CD4-positive, alpha-beta T cell (primary cell): ENCODE data around the gene AKAP17A. TPM values are rescaled to one million over a fixed set of nuclear protein-coding genes. Genes with fewer than 3 reads are reported as not detected.

Source experiments
- ATAC-seq: fragments of 200-7000 bp; cut with Tn5 transposase; one replicate; pipeline ENCODE4 v1.10.0; 2022; ENCODE audit warnings: mild to moderate bottlenecking; ENCODE audit not compliant: poor library complexity
- CTCF ChIA-PET: fragments of 350-600 bp; sonication (Branson Sonifier 250); formaldehyde crosslinking; loops from one replicate; lab custom pipeline; 2021; ENCODE audit warnings: antibody characterized with exemption, inconsistent platforms; lab: Charles Lee
- POLR2A ChIA-PET: fragments of 350-600 bp; sonication (Branson Sonifier 250); formaldehyde crosslinking; loops from one replicate; lab custom pipeline; 2021; ENCODE audit warnings: antibody characterized with exemption, inconsistent platforms; lab: Charles Lee
- DNase-seq, 14 experiments: peaks; one replicate each; pipeline ENCODE4 v3.0.0-alpha.2; 2013 to 2020; ENCODE audit warnings: mixed read lengths in 2 of 14
- H3K27ac ChIP-seq, 2 donors: one replicate each; pipeline versions ENCODE4 v1.5.1 to v1.7.0; 2013; ENCODE audit warnings: low read length in 2 of 2, low read depth in 1 of 2, mild to moderate bottlenecking in 1 of 2
- H3K27me3 ChIP-seq, 2 experiments: 1 replicate in 1 of 2; 2 replicates in 1 of 2; pipeline versions ENCODE4 v1.6.1 to v1.7.0; 2013; ENCODE audit warnings: low read length in 2 of 2, control low read depth in 1 of 2, mild to moderate bottlenecking in 1 of 2, moderate library complexity in 1 of 2; ENCODE audit not compliant: insufficient read depth in 2 of 2, control insufficient read depth in 1 of 2
- H3K36me3 ChIP-seq: one replicate; pipeline ENCODE4 v1.6.1; 2013; ENCODE audit warnings: low read length, control low read depth; ENCODE audit not compliant: insufficient read depth
- H3K4me1 ChIP-seq: one replicate; pipeline ENCODE4 v1.6.1; 2013; ENCODE audit warnings: low read length, control low read depth; ENCODE audit not compliant: insufficient read depth
- H3K4me3 ChIP-seq: one replicate; pipeline ENCODE4 v1.5.1; 2013; ENCODE audit warnings: mild to moderate bottlenecking, low read length, moderate library complexity
- H3K9me3 ChIP-seq, 2 experiments: 1 replicate in 1 of 2; 2 replicates in 1 of 2; pipeline versions ENCODE4 v1.6.1 to v1.7.0; 2013; ENCODE audit warnings: low read length in 2 of 2, mild to moderate bottlenecking in 2 of 2, control low read depth in 1 of 2, moderate library complexity in 1 of 2; ENCODE audit not compliant: control insufficient read depth in 1 of 2, insufficient read depth in 1 of 2
- H3K27ac Mint-ChIP-seq: one replicate; pipeline ENCODE4 v1.8.0; 2020; ENCODE audit warnings: mixed read lengths
- H3K27me3 Mint-ChIP-seq: one replicate; pipeline ENCODE4 v1.8.0; 2021; ENCODE audit warnings: mixed read lengths
- H3K36me3 Mint-ChIP-seq: one replicate; pipeline ENCODE4 v1.8.0; 2021; ENCODE audit warnings: low read depth, mixed read lengths
- H3K4me1 Mint-ChIP-seq: one replicate; pipeline ENCODE4 v1.8.0; 2021; ENCODE audit warnings: low read depth, mixed read lengths
- H3K4me3 Mint-ChIP-seq: one replicate; pipeline ENCODE4 v1.8.0; 2020; ENCODE audit warnings: mild to moderate bottlenecking, mixed read lengths
- H3K9me3 Mint-ChIP-seq: one replicate; pipeline ENCODE4 v1.8.0; 2020; ENCODE audit warnings: mixed read lengths
- intact Hi-C, 2 experiments: fragments of 100-400 bp; cut with DNase I in 1 of 2; cut with micrococcal nuclease in 1 of 2; formaldehyde crosslinking; loops; one replicate each; pipeline versions ENCODE4 v1.15.1 to v1.9.0; 2023 to 2025; cut with DNase I, micrococcal nuclease
- total RNA-seq, 174 experiments: library from RNA in 2 of 174; stranded (reverse) in 2 of 174; gene quantifications; one replicate each; pipeline ENCODE4 v1.2.3 and lab custom pipeline; 2021 to 2026
- TF ChIP-seq, protein P1 (sequence below): fragments of 200-600 bp; IDR thresholded peaks from one replicate; pipeline ENCODE4 v1.8.0; 2022; ENCODE audit warnings: antibody characterized with exemption, mild to moderate bottlenecking

Gene AKAP17A
- total RNA-seq, 2 experiments from 2014 or later = 143 to 149 TPM

DNA sequence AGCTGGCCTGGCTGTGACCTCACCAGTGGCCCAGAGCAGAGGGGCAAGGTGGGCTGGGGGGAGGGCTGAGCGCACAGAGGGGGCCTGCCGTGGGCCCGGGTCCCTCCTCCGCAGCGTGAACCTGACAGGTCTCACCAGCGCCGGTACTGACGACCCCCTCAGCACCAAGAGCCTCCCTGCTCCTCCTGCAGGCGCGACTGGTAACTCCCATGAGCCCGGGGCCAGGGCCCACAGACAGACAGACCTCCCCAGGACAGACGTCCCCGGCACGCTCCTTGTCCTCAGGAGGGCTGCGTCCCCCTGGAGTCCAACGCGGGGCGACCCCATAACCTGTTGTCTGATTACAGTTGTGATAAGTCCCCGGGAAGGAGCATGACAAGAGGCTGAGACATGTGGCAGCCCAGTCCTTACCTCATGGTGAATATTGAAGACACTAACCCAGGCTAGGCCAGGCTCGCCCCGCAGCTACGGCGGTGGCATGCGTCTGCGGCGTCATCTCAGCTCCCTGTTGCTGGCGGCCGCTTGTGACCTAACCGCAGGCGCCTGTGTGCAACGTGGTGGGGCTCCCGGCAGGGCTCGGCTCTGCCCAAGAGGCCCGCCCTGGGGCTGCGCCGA is 8.5 kb downstream of the AKAP17A start:
- CTCF ChIA-PET = no interaction called here
- Histone ChIP-seq H3K27me3 (no peaks in the 10 kb centered on the region), H3K9me3 (peaks cover 0 to 14% of the 10 kb centered on the region in 2 experiments), H3K4me1 (peaks cover 20% of the 10 kb centered on the region), H3K4me3 (no peak overlapping the region), H3K27ac (no peak overlapping the region), H3K36me3 (peaks cover 81% of the 10 kb centered on the region)
- Mint-ChIP-seq H3K27me3 (no peaks in the 10 kb centered on the region), H3K27ac (no peak overlapping the region), H3K9me3 (no peaks in the 10 kb centered on the region), H3K36me3 (peaks cover 88% of the 10 kb centered on the region), H3K4me3 (no peak overlapping the region), H3K4me1 (peaks cover 10% of the 10 kb centered on the region)
- intact Hi-C loops = loop anchor here in 1 of 2 experiments (10.0 kb wide), 1 partner anchor 355 kb away; no protein-coding TSS in a partner anchor
- POLR2A ChIA-PET = no interaction called here
- TF ChIP-seq, protein P1, sequence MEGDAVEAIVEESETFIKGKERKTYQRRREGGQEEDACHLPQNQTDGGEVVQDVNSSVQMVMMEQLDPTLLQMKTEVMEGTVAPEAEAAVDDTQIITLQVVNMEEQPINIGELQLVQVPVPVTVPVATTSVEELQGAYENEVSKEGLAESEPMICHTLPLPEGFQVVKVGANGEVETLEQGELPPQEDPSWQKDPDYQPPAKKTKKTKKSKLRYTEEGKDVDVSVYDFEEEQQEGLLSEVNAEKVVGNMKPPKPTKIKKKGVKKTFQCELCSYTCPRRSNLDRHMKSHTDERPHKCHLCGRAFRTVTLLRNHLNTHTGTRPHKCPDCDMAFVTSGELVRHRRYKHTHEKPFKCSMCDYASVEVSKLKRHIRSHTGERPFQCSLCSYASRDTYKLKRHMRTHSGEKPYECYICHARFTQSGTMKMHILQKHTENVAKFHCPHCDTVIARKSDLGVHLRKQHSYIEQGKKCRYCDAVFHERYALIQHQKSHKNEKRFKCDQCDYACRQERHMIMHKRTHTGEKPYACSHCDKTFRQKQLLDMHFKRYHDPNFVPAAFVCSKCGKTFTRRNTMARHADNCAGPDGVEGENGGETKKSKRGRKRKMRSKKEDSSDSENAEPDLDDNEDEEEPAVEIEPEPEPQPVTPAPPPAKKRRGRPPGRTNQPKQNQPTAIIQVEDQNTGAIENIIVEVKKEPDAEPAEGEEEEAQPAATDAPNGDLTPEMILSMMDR = no peak
- DNase-seq (peak in 1 of 14 experiments; percentile 31), ATAC-seq (no peak)

DNA sequence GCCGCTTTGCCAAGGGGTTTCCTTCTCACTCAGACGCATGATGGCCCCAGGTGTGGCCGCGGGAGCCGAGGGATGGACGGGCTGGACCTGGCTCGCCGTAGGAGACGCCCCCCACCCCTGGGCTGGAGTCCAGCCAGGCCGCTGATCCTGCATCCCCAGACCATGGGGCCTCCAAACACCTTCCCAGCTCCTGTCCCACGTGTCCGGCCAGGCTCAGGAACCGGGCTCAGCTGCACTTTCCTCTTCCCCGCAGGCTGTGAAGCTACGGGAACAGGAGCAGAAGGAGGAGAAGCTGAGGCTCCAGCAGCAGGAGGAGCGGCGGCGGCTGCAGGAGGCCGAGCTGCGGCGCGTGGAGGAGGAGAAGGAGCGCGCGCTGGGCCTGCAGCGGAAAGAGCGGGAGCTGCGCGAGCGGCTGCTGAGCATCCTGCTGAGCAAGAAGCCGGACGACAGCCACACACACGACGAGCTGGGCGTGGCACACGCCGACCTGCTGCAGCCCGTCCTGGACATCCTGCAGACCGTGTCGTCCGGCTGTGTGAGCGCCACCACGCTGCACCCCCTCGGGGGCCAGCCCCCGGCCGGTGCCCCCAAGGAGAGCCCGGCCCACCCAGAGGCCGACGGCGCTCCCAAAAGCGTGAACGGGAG is 9.1 kb downstream of the AKAP17A start:
- Histone ChIP-seq H3K9me3 (peaks cover 0 to 14% of the 10 kb centered on the region in 2 experiments), H3K27ac (no peak overlapping the region), H3K27me3 (no peaks in the 10 kb centered on the region), H3K36me3 (peaks cover 75% of the 10 kb centered on the region), H3K4me3 (no peak overlapping the region), H3K4me1 (peaks cover 15% of the 10 kb centered on the region)
- intact Hi-C loops = no loop called here
- ATAC-seq = no peak
- Mint-ChIP-seq H3K4me3 (no peak overlapping the region), H3K27ac (no peak overlapping the region), H3K36me3 (peaks cover 87% of the 10 kb centered on the region), H3K4me1 (peaks cover 4% of the 10 kb centered on the region), H3K27me3 (no peaks in the 10 kb centered on the region), H3K9me3 (no peaks in the 10 kb centered on the region)
- POLR2A ChIA-PET = no interaction called here
- TF ChIP-seq, protein P1 = no peak
- CTCF ChIA-PET = no interaction called here
- DNase-seq = no peak

DNA sequence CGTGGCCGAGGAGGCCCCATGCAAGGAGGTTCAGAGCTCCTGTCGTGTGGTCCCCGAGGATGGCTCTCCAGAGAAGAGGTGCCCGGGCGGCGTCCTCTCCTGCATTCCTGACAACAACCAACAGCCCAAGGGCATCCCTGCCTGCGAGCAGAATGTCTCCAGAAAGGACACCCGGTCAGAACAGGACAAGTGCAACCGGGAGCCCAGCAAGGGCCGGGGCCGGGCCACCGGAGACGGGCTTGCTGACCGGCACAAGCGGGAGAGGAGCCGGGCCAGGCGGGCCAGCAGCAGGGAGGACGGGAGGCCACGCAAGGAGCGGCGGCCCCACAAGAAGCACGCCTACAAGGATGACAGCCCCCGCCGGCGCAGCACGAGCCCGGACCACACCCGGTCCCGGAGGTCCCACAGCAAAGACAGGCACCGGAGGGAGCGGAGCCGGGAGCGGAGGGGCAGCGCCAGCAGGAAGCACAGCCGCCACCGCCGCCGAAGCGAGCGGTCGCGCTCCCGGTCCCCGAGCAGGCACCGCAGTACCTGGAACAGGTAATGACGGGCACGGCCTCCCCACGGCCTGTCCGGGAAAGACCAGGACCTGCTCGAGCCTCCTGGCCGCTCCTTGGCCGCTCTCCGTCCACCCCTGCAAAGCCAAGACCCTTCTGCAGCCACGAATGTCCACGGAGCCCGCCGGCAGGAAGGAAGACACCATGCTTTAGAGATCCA is 9.8 kb downstream of the AKAP17A start:
- Mint-ChIP-seq H3K27ac (peak overlapping the region; percentile 42), H3K36me3 (peaks cover 82% of the 10 kb centered on the region), H3K9me3 (no peaks in the 10 kb centered on the region), H3K27me3 (no peaks in the 10 kb centered on the region), H3K4me1 (no peaks in the 10 kb centered on the region), H3K4me3 (peak overlapping the region; percentile 72)
- no peaks in the 10 kb centered on the region for H3K27me3 ChIP-seq
- intact Hi-C loops = no loop called here
- peaks cover 10% of the 10 kb centered on the region for H3K4me1 ChIP-seq
- TF ChIP-seq, protein P1 = no peak
- H3K9me3 ChIP-seq = peaks cover 0 to 14% of the 10 kb centered on the region in 2 experiments
- ChIA-PET CTCF (no interaction called here), POLR2A (no interaction called here)
- DNase-seq = peak in 1 of 14 experiments; percentile 32
- H3K27ac ChIP-seq = no peak overlapping the region
- no peak overlapping the region for H3K4me3 ChIP-seq
- no peak for ATAC-seq
- peaks cover 68% of the 10 kb centered on the region for H3K36me3 ChIP-seq
